Stimulated activated CD8-positive, alpha-beta memory T cell treated with anti-CD3 and anti-CD28 coated beads, Interleukin-7, amount 100 ng/mL, for 48 hours (primary cell): ENCODE data around the gene ZNF212.

Source experiments
- DNase-seq, 2 donors: peaks; one replicate each; pipeline ENCODE4 v3.0.0-alpha.2; 2020; ENCODE audit warnings: low read depth in 1 of 2; ENCODE audit errors: extremely low read depth in 1 of 2

ZNF212 gene

DNA sequence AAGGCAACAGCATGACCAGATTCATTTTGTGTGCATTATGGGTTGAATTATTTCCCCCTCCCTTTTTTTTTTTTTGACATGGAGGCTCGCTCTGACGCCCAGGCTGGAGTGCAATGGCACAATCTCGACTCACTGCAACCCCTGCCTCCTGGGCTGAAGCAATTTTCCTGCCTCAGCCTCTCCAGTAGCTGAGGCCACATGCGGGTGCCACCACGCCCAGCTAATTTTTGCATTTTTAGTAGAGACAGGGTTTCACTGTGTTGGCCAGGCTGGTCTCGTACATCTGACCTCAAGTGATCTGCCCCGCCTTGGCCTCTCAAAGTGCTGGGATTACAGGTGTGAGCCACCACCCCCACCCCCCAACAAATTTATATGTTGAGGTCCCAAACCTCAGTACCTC lies 64.6 kb downstream of the ZNF212 start:
- no peak for DNase-seq
